ES-I3 (cell line): ENCODE results near the gene GNAI2.
"Not testable (repeated sequence)": the region's sequence is repeated elsewhere in the genome, so short reads cannot be mapped to it uniquely, and the experiment has no call there.

Experiments used
- H3K36me3 ChIP-seq: 2 replicates; pipeline ENCODE4 v1.6.1; 2013; ENCODE audit warnings: mild to moderate bottlenecking, low read length, control low read depth, moderate library complexity; ENCODE audit not compliant: insufficient read depth
- H3K4me1 ChIP-seq: 2 replicates; pipeline ENCODE4 v1.6.1; 2013; ENCODE audit warnings: mild to moderate bottlenecking, control low read depth, low read length; ENCODE audit not compliant: insufficient read depth
- H3K9ac ChIP-seq: 2 replicates; pipeline ENCODE4 v1.6.1; 2013; ENCODE audit warnings: low read depth, mild to moderate bottlenecking, low read length, moderate library complexity
- H3K9me3 ChIP-seq: 2 replicates; pipeline ENCODE4 v1.6.1; 2013; ENCODE audit warnings: mild to moderate bottlenecking, low read length, moderate library complexity; ENCODE audit not compliant: control insufficient read depth, insufficient read depth

GNAI2 gene

DNA sequence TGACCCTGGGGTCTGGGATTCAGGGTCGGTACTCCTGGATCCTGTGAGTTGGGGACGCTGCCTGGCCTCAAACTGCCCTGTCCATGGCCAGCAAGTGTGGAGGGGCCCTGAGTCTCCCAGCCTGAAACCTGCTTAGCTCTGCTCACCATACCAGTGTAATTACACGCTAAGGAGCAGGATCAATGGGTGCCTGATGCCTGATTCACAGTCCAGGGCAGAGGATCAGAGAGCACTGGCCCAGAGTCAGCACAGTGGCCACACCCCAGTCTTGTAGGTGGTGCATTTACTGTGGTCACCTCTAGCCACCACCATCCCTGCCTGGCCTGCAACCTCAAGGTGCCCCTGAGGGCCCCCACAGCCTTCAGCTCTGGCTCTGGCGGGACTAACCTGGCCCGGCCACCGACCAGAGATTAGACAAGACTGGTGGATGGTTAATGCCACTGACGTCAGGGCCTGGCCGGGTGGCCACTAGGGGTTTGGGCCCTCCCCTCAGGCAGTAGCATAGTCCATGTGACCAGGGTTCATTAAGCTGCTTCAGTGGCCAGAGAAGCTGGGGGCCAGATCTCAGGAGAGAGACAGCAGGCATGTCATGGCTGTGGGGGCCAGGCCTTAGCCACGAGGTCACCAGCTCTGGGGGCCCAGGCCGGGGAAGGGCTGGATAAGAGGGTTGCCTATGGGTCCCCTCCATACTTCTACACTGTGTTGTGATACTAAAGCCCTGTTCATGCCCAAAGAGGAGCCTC, 34.3 kb upstream of the GNAI2 start:
- Histone ChIP-seq H3K36me3 (no peaks in the 10 kb centered on the region), H3K9ac (no peak overlapping the region), H3K4me1 (peaks cover 2% of the 10 kb centered on the region; the same call in 1 of the 2 replicates), H3K9me3 (no peaks in the 10 kb centered on the region)

DNA sequence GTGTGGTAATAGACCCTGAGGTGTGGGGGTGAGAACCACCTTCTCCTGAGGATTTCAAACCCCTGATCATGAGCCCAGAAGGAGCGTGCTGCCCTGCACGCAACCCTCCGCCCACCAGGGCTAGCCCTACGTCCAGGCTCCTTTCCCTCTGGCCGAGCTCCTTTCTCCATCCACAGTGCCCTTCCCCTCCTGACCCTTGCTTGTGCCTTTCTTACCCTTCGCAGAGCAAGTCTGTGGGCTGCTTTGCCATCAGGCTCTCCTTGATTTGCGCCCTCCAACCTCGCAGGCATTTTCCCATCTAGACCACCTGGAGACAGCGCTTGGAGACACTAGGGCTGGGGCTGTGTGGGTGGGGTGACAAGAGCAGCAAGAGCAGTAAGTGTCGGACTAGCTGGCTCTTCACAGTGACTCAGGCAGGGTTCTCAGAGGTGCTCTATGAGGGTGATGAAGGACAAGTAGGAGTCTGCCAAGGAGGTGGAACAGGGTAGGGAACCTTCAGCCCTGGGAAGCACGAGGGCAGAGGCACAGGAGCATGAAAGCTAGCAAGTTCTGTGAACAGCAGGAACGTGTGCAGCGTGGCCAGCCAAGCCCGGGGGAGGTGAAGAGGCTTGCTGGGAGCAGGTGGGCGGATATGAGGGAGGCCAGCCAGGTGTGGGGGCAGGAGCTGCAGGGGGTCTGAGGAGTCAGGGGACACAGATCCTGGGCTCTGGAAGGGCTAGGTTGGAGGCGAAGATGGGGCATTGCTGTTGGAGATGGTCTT, 33.5 kb upstream of the GNAI2 start:
- H3K36me3 ChIP-seq: no peaks in the 10 kb centered on the region
- no peaks in the 10 kb centered on the region for H3K9me3 ChIP-seq
- no peak overlapping the region for H3K9ac ChIP-seq
- peaks cover 2% of the 10 kb centered on the region; the same call in 1 of the 2 replicates for H3K4me1 ChIP-seq

DNA sequence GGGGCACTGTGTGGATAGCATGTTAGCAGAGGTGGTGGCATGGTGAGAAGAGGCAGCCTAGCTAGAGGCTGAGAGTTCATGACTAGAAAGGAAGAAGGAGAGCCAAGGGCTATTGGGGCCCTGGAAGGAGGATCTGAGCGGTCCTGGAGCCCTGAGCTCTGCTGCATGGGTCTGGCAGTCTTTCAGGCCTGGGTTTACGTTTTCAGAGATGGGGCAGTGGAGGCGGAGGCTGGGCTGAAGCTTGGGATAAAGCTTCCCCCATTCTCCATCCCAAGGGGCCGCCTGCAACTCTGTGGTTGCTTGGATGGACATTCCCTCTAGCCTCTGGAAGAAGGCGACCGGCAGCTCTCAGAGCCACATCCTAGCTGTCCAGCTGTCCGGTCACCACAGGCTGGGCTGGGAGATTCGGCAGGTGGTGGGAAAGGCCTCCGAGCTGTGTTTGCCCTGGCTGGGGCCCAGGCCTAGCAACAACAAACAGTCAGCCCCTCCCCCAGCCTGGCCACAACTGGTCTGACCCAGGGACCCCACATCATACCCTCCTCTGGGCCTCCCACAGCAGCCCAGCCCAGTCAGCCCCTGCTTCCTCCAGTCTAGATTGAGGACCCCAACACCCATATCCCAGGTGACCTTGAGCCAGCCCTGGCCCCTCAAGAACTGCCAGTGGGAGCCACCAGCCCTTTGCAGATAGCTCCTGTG, 32.7 kb upstream of the GNAI2 start:
- Histone ChIP-seq H3K9me3 (no peaks in the 10 kb centered on the region), H3K4me1 (peaks cover 2% of the 10 kb centered on the region; the same call in 1 of the 2 replicates), H3K36me3 (no peaks in the 10 kb centered on the region), H3K9ac (no peak overlapping the region)

DNA sequence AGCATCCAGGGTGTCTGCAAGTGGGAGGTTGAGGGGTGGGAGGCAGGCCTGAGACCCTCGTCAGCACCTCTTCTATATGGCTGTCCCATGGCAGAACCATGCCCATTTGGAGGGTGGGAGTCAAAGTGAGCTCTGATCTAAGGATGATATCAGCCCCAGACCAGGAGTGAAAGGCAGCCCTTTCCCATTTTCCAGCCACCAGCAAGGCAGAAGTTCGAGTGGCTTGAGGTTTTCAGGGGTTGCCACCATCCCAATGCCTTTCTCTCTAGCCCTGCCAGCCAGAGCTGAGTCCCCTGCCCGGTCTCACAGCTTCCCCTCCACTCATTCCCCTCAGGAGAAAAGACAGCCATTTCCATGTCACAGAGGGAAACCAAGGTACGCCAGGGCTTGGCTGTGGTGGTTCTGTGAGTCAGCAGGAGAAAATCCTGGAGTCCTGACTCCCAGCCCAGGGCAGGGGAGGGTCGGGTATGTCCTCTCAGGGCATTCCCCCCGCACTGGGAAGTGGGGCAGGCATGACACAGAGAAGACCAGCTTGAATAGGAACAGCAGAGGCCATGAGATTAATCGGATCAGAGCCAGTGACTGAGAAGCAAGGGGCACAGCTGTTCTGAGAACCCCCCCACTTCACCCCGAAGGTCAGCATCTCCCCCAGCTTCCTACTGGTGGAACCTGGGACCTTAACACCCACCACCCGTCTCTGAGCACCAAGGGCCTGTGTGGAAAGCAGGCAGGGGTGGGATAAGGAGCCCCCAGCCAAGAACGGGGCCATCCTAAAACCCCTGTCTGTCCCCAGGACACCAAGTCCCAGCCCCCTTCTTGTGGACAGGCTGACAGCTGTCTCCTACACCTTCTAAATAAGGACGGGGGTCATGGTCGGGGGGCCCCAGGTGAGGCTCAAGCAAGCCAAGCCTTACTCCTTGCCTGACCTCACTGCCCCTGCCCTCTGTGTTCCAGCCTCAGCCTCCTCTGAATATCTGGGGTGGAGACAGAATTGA, 31.9 kb upstream of the GNAI2 start:
- Histone ChIP-seq H3K4me1 (peaks cover 2% of the 10 kb centered on the region; the same call in 1 of the 2 replicates), H3K9me3 (no peaks in the 10 kb centered on the region), H3K9ac (no peak overlapping the region), H3K36me3 (no peaks in the 10 kb centered on the region)

DNA sequence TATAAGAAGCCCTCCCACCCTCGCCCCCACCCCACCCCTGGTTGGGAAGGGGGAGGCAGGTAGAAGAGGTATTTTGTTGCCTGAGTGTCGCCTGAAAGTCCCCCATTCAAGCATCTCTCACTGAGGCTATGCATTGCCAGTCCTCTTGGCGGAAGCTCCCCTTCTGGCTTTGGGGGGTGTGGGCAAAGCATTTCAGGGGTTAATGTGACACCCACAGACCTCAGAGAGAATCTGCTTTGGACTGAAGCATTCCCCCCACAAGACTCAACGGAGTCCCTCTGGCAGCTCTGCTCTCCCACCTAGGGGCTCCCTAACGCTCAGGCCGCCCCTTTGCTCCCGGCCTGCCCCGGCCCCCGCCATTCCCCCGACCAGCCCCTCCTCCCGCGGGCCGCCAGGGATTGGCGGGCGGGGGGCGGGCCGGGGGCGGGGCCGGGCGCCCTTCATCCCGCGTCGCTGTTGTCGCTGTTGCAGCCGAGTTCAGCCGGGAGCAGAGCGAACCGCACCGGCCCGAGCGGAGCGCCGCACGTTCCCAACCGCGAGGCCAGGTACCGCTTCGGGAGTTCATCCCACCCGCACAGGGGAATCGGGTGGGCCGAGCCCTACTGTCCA, 31.1 kb upstream of the GNAI2 start, which contains the start of gene SLC38A3:
SLC38A3 (plus strand) TSS at position 468 of the 609 bp plus-strand sequence. CDS start 8,929 bp downstream, outside the sequence.
- Histone ChIP-seq H3K9me3 (no peaks in the 10 kb centered on the region), H3K9ac (peak within 1 kb of the TSS; percentile 66; the same call in 1 of the 2 replicates), H3K4me1 (peaks cover 2% of the 10 kb centered on the region; the same call in 1 of the 2 replicates), H3K36me3 (no peaks in the 10 kb centered on the region)

DNA sequence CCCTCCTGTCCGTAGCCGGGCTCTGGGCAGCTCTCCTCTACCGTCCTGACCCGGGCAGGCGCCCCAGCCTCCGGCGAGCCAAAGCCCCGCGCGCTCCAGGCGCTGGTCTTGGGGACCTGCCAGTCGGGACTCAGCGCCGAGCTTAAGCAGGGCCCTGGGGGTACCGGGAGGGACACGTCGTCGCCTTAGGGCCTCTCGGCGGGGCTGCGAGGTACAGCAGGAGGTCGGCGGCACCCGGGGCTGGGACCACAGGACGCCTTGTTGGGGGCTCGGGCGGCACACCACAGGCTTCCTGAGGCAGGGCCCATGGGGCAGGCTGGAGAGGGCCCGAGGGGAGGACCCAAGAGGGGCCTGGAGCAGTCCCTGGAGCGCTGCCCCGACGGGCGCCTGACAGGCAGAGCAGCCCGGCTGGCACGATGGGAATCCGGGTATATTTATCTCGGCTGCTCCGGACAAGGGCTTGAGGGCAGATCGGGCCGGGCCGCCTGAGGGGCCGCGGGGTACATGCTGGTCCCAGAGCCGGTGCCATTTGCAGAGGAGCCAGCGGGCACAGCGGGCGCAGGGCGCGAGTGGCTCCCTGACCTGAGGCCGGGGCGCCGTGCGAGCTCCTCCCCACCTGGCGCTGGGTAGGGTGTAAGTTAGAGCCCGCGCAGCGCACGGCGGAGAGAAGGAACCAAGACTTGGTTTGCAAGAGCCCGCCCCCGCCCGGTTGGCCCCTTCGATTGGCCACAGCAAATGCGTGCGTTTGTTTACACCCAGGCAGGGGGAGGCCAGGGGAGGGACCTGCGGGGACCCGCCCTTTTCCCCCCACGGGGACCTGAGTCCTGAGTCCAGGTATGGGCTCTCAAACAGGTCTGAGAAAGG, 30.4 kb upstream of the GNAI2 start:
- Histone ChIP-seq H3K36me3 (no peaks in the 10 kb centered on the region), H3K9ac (peak overlapping the region; percentile 66; the same call in 1 of the 2 replicates), H3K4me1 (peaks cover 7% of the 10 kb centered on the region; the same call in 1 of the 2 replicates), H3K9me3 (no peaks in the 10 kb centered on the region)

DNA sequence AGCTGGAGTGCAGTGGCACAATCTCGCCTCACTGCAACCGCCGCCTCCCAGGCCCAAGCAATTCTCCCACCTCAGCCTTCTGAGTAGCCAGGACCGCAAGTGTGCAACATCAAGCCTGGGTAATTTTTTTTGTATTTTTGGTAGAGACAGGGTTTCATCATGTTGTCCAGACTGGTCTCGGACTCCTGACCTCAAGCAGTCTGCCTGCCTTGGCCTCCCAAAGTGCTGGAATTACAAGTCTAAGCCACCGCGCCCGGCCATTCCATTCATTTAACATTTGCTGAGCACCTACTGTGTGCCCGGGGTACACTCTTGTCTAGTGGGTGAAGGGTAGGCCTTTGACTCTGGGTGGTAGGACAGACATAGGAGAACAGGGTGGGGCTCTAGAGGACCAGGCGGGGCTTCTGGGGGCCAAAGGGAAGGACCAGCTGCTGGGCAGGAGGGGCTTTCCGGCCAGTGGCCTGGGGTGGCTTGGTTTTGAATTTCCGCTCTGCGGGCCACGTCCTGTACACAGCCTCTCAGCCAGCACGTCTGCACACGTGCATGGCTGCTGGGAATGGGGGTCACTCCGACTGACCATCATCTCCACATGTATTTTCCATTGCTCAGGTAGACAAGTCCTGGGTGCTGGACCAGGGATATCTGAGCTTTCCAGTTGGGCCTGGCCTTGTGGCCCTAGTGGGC, 28.5 kb upstream of the GNAI2 start:
- no peak overlapping the region for H3K9ac ChIP-seq
- peaks cover 13% of the 10 kb centered on the region; the same call in 1 of the 2 replicates for H3K4me1 ChIP-seq
- H3K9me3 ChIP-seq: no peaks in the 10 kb centered on the region
- no peaks in the 10 kb centered on the region for H3K36me3 ChIP-seq

DNA sequence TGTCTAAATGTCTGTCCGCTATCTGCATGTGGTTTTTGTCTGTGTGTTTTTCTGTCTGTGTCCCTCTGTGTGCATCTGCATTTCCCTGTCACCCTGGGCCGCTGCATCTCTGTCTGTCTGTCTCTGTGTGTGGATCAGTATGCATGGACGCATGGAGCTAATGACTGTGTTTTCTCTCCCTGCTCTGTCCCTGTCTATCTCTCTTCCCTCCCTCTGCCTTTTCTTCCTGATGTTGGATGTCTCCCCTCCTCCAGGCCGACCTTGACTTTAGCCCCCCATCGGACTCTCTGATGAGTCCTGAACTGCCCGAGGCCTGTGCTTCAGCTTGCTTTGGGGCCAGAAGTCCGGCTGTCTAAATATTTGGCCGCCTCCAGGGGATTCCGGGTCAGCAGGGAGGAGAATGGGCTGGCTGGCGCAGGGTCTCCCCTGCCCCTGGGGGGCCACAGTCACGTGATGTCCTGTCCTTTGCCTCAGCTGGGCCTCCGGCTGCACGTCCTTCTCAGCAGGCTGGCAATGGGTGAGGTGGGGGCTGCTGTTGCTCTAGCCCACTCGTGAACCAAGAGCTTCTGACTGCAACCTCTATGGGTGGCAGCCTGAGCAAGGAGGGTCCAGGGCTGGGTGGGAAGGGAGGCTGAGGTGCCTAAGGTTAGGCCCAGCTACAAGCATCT, 27.2 kb upstream of the GNAI2 start:
- H3K9ac ChIP-seq: no peak overlapping the region
- no peaks in the 10 kb centered on the region for H3K36me3 ChIP-seq
- H3K9me3 ChIP-seq: no peaks in the 10 kb centered on the region
- peaks cover 11% of the 10 kb centered on the region; the same call in 1 of the 2 replicates for H3K4me1 ChIP-seq

DNA sequence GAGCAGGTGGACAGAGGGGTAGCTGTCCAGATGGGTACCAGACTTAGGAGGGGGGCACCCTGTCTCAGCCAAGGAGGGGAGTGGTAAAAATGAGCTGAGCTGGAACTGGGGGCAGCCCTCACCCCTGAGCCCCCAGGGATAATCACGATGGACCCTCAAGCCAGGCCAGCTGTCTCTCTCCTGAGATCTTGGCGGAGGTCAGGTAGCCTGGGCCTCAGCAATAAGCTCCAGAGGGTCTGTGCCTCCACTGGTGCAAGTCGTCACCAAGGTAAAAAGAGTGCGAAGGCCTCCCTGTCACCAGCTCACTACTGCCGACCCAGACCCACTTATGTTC, 25.9 kb upstream of the GNAI2 start:
- Histone ChIP-seq H3K9ac (no peak overlapping the region), H3K36me3 (no peaks in the 10 kb centered on the region), H3K4me1 (peaks cover 11% of the 10 kb centered on the region; the same call in 1 of the 2 replicates), H3K9me3 (no peaks in the 10 kb centered on the region)

DNA sequence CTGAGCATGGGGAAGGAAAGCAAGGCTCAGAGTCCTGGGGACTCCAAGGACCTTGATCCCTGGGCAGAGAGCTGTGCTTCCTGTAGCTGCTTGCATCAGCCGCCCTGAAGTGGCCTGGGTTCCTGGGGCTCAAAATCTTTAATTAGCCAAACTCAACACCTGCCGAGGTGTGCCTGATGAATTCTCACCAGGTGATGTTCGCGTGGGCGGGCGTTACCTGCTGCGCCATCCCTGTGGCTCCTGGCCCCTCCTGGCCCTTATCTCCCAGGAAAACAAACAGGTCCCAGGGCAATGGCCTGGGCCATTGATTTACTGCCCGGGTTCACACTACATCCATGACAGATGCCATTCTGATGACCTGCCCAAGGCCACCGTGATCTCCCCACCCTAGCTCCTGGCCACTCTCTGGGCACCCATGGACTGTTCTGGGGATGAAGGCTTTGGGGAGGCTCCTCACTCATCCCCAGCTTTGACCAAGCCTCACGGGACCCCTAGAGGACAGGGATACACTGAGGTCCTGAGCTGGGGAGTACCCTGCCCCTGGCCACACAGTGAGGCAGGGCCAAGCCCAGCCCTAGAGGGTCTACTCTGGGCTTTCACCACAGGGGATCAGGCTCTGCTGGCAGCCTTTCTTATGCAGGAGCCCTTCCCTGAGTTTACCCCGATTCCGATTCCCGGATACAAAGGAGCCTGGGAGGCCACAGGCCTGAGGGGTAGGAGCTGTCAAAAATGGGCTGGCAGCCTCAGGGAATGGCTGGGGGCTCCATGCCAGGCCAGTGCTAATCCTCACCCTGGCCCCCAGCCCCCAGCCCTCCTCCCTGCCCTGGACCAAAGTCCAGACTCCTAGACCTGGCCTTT, 25.3 kb upstream of the GNAI2 start:
- Histone ChIP-seq H3K9ac (no peak overlapping the region), H3K4me1 (peaks cover 11% of the 10 kb centered on the region; the same call in 1 of the 2 replicates), H3K9me3 (no peaks in the 10 kb centered on the region), H3K36me3 (no peaks in the 10 kb centered on the region)

DNA sequence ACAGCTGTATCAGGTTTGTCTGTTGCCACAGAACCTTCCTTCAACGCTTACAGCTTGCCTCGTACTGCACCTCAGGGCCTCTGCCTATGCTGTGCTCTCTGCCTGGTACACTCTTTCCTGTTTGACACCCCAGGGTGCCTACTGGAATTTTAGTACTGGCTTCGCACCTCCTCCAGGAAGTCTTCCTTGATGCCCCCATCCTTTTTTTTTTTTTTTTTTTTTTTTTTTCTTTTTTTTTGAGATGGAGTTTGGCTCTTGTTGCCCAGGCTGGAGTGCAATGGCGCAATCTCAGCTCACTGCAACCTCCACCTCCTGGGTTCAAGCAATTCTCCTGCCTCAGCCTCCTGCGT, 24.7 kb upstream of the GNAI2 start:
- H3K4me1 ChIP-seq: peaks cover 11% of the 10 kb centered on the region; the same call in 1 of the 2 replicates
- H3K9ac ChIP-seq, H3K36me3 ChIP-seq, H3K9me3 ChIP-seq: not testable (repeated sequence)
